Endothelial cell of umbilical vein (primary cell): ENCODE measurements around the gene PLEKHJ1. TPM values are rescaled to one million over a fixed set of nuclear protein-coding genes. Genes with fewer than 3 reads are reported as not detected.

Experiments used
- BruUV-seq: library from RNA; stranded (reverse); fragments of 400-500 nt; replicated peaks from 2 replicates; lab custom pipeline; 2021; lab: Mats Ljungman, UMichigan
- CTCF ChIA-PET: fragments of 300-600, 350-600 bp; sonication (Branson Sonifier 250); formaldehyde crosslinking; loops from one replicate; lab custom pipeline; 2021; ENCODE audit warnings: antibody characterized with exemption, inconsistent platforms; lab: Charles Lee
- POLR2A ChIA-PET: fragments of 300-600, 350-600 bp; sonication (Branson Sonifier 250); formaldehyde crosslinking; loops from one replicate; lab custom pipeline; 2021; ENCODE audit warnings: antibody characterized with exemption, inconsistent platforms; lab: Charles Lee
- DNase-seq: peaks from one replicate; pipeline ENCODE4 v3.0.0-alpha.2; 2011; ENCODE audit warnings: low read depth, low spot score
- FAIRE-seq: peaks from 2 replicates; lab custom pipeline; 2011; peaks lifted over from hg19 to GRCh38; lab: Jason Lieb, UNC
- H2AFZ ChIP-seq: 2 replicates; pipeline ENCODE4 v1.6.0; 2012; ENCODE audit warnings: low read depth, low read length, control low read depth, inconsistent platforms
- H3K27ac ChIP-seq: 2 replicates; pipeline ENCODE4 v1.5.1; 2011; ENCODE audit warnings: low read depth, mild to moderate bottlenecking, control low read depth, low read length, moderate library complexity; ENCODE audit not compliant: insufficient read depth
- H3K27me3 ChIP-seq, 2 experiments: 2 replicates each; pipeline versions ENCODE4 v1.6.0 to v1.6.1; 2011; ENCODE audit warnings: low read length in 2 of 2, mixed read lengths in 1 of 2; ENCODE audit not compliant: control insufficient read depth in 2 of 2, insufficient read depth in 2 of 2
- H3K36me3 ChIP-seq, 2 experiments: 2 replicates in 1 of 2; 3 replicates in 1 of 2; pipeline ENCODE4 v1.5.1; 2011; ENCODE audit warnings: low read length in 2 of 2, mild to moderate bottlenecking in 1 of 2, moderate library complexity in 1 of 2; ENCODE audit not compliant: control insufficient read depth in 2 of 2, insufficient read depth in 2 of 2; ENCODE audit errors: extremely low read depth in 1 of 2
- H3K4me1 ChIP-seq: 3 replicates; pipeline ENCODE4 v1.5.1; 2011; ENCODE audit warnings: mild to moderate bottlenecking, low read length; ENCODE audit not compliant: control insufficient read depth, insufficient read depth; ENCODE audit errors: extremely low read depth
- H3K4me2 ChIP-seq: 2 replicates; pipeline ENCODE4 v1.6.1; 2011; ENCODE audit warnings: low read length, control low read depth, mixed read lengths; ENCODE audit not compliant: insufficient read depth
- H3K4me3 ChIP-seq, 3 experiments: fragments of 200-600 bp in 1 of 3; sonication (generic), shearing (Covaris generic) in 1 of 3; replicated peaks in 1 of 3; 2 replicates each; pipeline ENCODE4 v1.5.1; 2011 to 2016; ENCODE audit warnings: control low read depth in 3 of 3, low read length in 3 of 3, mild to moderate bottlenecking in 2 of 3, inconsistent platforms in 1 of 3, low read depth in 1 of 3, moderate library complexity in 1 of 3; ENCODE audit not compliant: insufficient read depth in 1 of 3
- H3K79me2 ChIP-seq: 2 replicates; pipeline ENCODE4 v1.6.0; 2012; ENCODE audit warnings: low read length, inconsistent platforms; ENCODE audit not compliant: control insufficient read depth, insufficient read depth
- H3K9ac ChIP-seq: replicated peaks from 2 replicates; pipeline ENCODE3; 2011; ENCODE audit warnings: low read length, control low read depth; ENCODE audit not compliant: insufficient read depth; ENCODE audit errors: extremely low read depth
- H3K9me1 ChIP-seq: replicated peaks from 3 replicates; pipeline ENCODE4 v1.6.0; 2011; ENCODE audit warnings: mild to moderate bottlenecking, low read length; ENCODE audit not compliant: control insufficient read depth, insufficient read depth; ENCODE audit errors: extremely low read depth
- H3K9me3 ChIP-seq: replicated peaks from 2 replicates; pipeline ENCODE4 v1.5.1; 2012; ENCODE audit warnings: low read length, inconsistent platforms; ENCODE audit not compliant: control insufficient read depth, insufficient read depth
- H4K20me1 ChIP-seq: replicated peaks from 2 replicates; pipeline ENCODE3; 2011; ENCODE audit warnings: mild to moderate bottlenecking, low read length; ENCODE audit not compliant: control insufficient read depth, insufficient read depth; ENCODE audit errors: extremely low read depth
- CTCF ChIP-seq, 2 donors: IDR thresholded peaks; 1 replicate in 1 of 2; 2 replicates in 1 of 2; pipeline ENCODE4 v1.5.1; 2011; ENCODE audit warnings: low read length in 2 of 2, mild to moderate bottlenecking in 2 of 2, moderate library complexity in 2 of 2, control low read depth in 1 of 2, inconsistent platforms in 1 of 2, low read depth in 1 of 2; ENCODE audit not compliant: insufficient read depth in 1 of 2; ENCODE audit errors: extremely low read depth in 1 of 2
- EZH2 ChIP-seq: IDR thresholded peaks from 2 replicates; pipeline ENCODE4 v1.6.1; 2012; ENCODE audit warnings: borderline replicate concordance, low read depth, mild to moderate bottlenecking, moderate library complexity, low read length, inconsistent platforms; ENCODE audit not compliant: severe bottlenecking
- FOS ChIP-seq: IDR thresholded peaks from 2 replicates; pipeline ENCODE4 v1.6.1; 2011; ENCODE audit warnings: mild to moderate bottlenecking, low read length, moderate library complexity, borderline replicate concordance; ENCODE audit not compliant: insufficient read depth
- GATA2 ChIP-seq: IDR thresholded peaks from 2 replicates; pipeline ENCODE4 v1.7.0; 2011; ENCODE audit warnings: low read depth, mild to moderate bottlenecking, moderate library complexity, mixed read lengths, low read length; ENCODE audit not compliant: insufficient read length, insufficient read depth
- JUN ChIP-seq: IDR thresholded peaks from 2 replicates; pipeline ENCODE4 v1.6.1; 2011; ENCODE audit warnings: borderline replicate concordance, low read depth; ENCODE audit not compliant: insufficient read length, insufficient read depth
- MAX ChIP-seq: IDR thresholded peaks from 2 replicates; pipeline ENCODE4 v1.6.1; 2011; ENCODE audit not compliant: insufficient read depth, insufficient read length
- MYC ChIP-seq: IDR thresholded peaks from one replicate; pipeline ENCODE4 v1.6.1; 2011; ENCODE audit warnings: mild to moderate bottlenecking, low read depth, low read length
- POLR2A ChIP-seq: IDR thresholded peaks from 2 replicates; pipeline ENCODE4 v1.6.1; 2012; ENCODE audit warnings: low read depth, mild to moderate bottlenecking, control low read depth, low read length
- POLR2AphosphoS5 ChIP-seq: IDR thresholded peaks from 2 replicates; pipeline ENCODE4 v1.6.1; 2012; ENCODE audit warnings: low read depth, mild to moderate bottlenecking, control low read depth, low read length, moderate library complexity; ENCODE audit not compliant: insufficient read depth
- dilution Hi-C: fragments of 300-500 bp; cut with MboI; formaldehyde crosslinking; loops from one replicate; pipeline ENCODE4 v1.15.0; 2019; ENCODE audit warnings: low sequenced_read_pairs; ENCODE audit not compliant: extremely low pct_ligation_motif_present
- intact Hi-C: fragments of 100-400 bp; cut with micrococcal nuclease; formaldehyde crosslinking; loops from one replicate; pipeline ENCODE4 v1.10.0; 2022
- polyA plus RNA-seq, 4 experiments: library from polyadenylated mRNA; depleted of rRNA in 3 of 4; stranded (reverse) in 3 of 4; unstranded in 1 of 4; fragments of >200 nt; gene quantifications; 2 replicates each; pipeline versions ENCODE4 v1.2.1 to v1.2.3, GENCODE V29; 2011 to 2012; ENCODE audit warnings: missing spikeins in 1 of 4
- total RNA-seq: library from RNA; stranded (reverse); gene quantifications from 2 replicates; pipeline ENCODE4 v1.2.3, GENCODE V29; 2021

The PLEKHJ1 gene
- total and polyA plus RNA-seq, 2 donors (not counting 3 experiments of a cell fraction or from before 2014, with no cell fraction given) = 82.4 to 115 TPM

- no peak for DNase-seq
- H3K36me3 ChIP-seq = peaks cover 2 to 12% of the 10 kb centered on the region in 2 experiments
- TF ChIP-seq FOS (no peak), JUN (no peak), MAX (no peak), GATA2 (no peak)
- dilution Hi-C loops (no loop called here), intact Hi-C loops (no loop called here)
- no peak overlapping the region for H3K4me2 ChIP-seq
- peaks cover 21% of the 10 kb centered on the region for H3K79me2 ChIP-seq
- no peak for FAIRE-seq
- CTCF ChIA-PET = interaction anchor here (0.8 to 1.5 kb wide), 2 partner anchors 39 to 334 kb away, joined by 3 to 7 read pairs; no protein-coding TSS in a partner anchor
- H3K9me3 ChIP-seq = no peaks in the 10 kb centered on the region
- no peak overlapping the region for H2AFZ ChIP-seq
- no peak overlapping the region for H3K4me3 ChIP-seq
- H3K27ac ChIP-seq = no peak overlapping the region
- peaks cover 25% of the 10 kb centered on the region for H3K4me1 ChIP-seq
- POLR2A ChIA-PET = no interaction called here
- BruUV-seq = no TSS peak
- H3K9me1 ChIP-seq = no peaks in the 10 kb centered on the region
- H4K20me1 ChIP-seq = no peaks in the 10 kb centered on the region
- no peak overlapping the region for H3K9ac ChIP-seq
- H3K27me3 ChIP-seq = peaks cover 0 to 5% of the 10 kb centered on the region in 2 experiments
Observed at GRCh38 chr19:2277138-2277537, 41.0 kb upstream of the PLEKHJ1 start.

- H3K9me1 ChIP-seq = no peaks in the 10 kb centered on the region
- H3K4me2 ChIP-seq = no peak overlapping the region
- DNase-seq (no peak), FAIRE-seq (no peak)
- H3K79me2 ChIP-seq = peaks cover 26% of the 10 kb centered on the region
- dilution Hi-C loops = no loop called here
- no TSS peak for BruUV-seq
- intact Hi-C loops = no loop called here
- no peak overlapping the region for H3K4me3 ChIP-seq
- no peaks in the 10 kb centered on the region for H3K9me3 ChIP-seq
- H3K27me3 ChIP-seq = no peaks in the 10 kb centered on the region
- H2AFZ ChIP-seq = no peak overlapping the region
- CTCF ChIA-PET = interaction anchor here (0.8 to 1.5 kb wide), 3 partner anchors 15 to 335 kb away, joined by 3 to 7 read pairs (median 3); no protein-coding TSS in a partner anchor
- peaks cover 24% of the 10 kb centered on the region for H3K4me1 ChIP-seq
- H3K9ac ChIP-seq = no peak overlapping the region
- POLR2A ChIA-PET = no interaction called here
- H3K36me3 ChIP-seq = peaks cover 2 to 17% of the 10 kb centered on the region in 2 experiments
- TF ChIP-seq POLR2AphosphoS5 (no peak), EZH2 (no peak), FOS (no peak), POLR2A (no peak), JUN (no peak), GATA2 (no peak), MAX (no peak), MYC (no peak), CTCF (IDR thresholded peaks at IDR 0.05; ENCODE audit: extremely low read depth in 1 of 2, insufficient read depth in 1 of 2, low read depth in 1 of 2, low read length in 2 of 2) (no peak)
- no peaks in the 10 kb centered on the region for H4K20me1 ChIP-seq
- H3K27ac ChIP-seq = no peak overlapping the region
Observed at GRCh38 chr19:2276429-2276986, 40.4 kb upstream of the PLEKHJ1 start.
